ENCODE data around the gene RFFL.

GRCh38 chr17:34958438-34958837, 105.1 kb downstream of the RFFL start:
- no peak for TF ChIP-seq E2F5 (CRISPR knock-in tag; IDR thresholded peaks at IDR 0.05)
- no peak for TF ChIP-seq STAT6 (CRISPR knock-in tag; IDR thresholded peaks at IDR 0.05)
- no peak for TF ChIP-seq EP300 (IDR thresholded peaks at IDR 0.05; ENCODE audit: low read length)
- TF ChIP-seq SRF (CRISPR knock-in tag; IDR thresholded peaks at IDR 0.05), result no peak
- no peak for TF ChIP-seq HCFC1 (IDR thresholded peaks at IDR 0.05; ENCODE audit: low read depth, low read length)
- TF ChIP-seq, protein P1, sequence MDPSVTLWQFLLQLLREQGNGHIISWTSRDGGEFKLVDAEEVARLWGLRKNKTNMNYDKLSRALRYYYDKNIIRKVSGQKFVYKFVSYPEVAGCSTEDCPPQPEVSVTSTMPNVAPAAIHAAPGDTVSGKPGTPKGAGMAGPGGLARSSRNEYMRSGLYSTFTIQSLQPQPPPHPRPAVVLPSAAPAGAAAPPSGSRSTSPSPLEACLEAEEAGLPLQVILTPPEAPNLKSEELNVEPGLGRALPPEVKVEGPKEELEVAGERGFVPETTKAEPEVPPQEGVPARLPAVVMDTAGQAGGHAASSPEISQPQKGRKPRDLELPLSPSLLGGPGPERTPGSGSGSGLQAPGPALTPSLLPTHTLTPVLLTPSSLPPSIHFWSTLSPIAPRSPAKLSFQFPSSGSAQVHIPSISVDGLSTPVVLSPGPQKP (CRISPR knock-in tag; IDR thresholded peaks at IDR 0.05), result no peak
- TF ChIP-seq ZNF644 (tag; IDR thresholded peaks at IDR 0.05; ENCODE audit: low read depth), result no peak
- TF ChIP-seq TSC22D4 (tag; IDR thresholded peaks at IDR 0.05), result no peak
- no peak for TF ChIP-seq BDP1 (IDR thresholded peaks at IDR 0.05; ENCODE audit: insufficient read depth, insufficient read length)
- no peak for TF ChIP-seq ZKSCAN1 (IDR thresholded peaks at IDR 0.05; ENCODE audit: low read depth, low read length)
- TF ChIP-seq THRAP3 (IDR thresholded peaks at IDR 0.05; ENCODE audit: borderline replicate concordance), result no peak

All from K562 (cell line).